Activated gamma-delta T cell (primary cell): ENCODE measurements around the gene NOTCH3.

Experiments
- DNase-seq: peaks from one replicate; lab custom pipeline; 2025; lab: John Stamatoyannopoulos, UW

The NOTCH3 gene

GRCh38 chr19:15123031-15123890 lies 77.5 kb downstream of the NOTCH3 start:
- DNase-seq = no peak

GRCh38 chr19:15122331-15123030 lies 78.3 kb downstream of the NOTCH3 start:
- no peak for DNase-seq

GRCh38 chr19:15120135-15121026 lies 80.4 kb downstream of the NOTCH3 start:
- no peak for DNase-seq

DNA sequence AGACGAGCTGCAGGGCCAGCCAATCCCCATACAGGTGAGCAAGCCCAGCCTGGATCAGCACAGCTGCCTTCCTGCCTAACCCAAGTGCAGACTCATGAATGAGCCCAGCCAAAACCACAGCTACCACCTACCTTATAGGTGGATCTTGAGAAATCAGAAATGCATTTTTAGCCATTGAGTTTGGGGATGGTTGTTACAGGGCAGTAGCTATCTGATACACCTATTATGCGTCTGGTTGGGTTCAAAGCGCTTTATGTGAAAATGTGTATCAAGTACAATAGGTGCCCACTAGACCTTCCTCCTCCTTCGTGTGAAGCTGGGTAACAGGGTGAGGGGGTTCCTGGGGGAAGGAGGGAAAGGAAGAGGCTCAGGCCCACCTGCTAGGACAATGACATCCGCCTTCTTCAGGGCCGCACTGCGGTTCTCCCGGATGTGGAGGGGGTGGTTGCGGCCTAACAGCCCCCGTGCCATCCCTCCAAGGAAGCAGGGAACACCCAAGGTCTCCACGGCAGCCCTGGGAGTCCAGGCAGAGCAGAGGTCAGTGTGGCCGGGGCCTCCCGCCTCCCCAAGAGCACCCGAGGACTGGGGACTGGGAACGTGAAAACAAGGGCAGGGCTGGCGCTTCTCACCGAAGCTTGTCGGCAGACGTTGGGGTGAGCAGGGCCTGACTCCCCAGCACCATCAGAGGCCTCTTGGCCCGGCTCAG lies 81.9 kb downstream of the NOTCH3 start:
- DNase-seq = no peak

DNA sequence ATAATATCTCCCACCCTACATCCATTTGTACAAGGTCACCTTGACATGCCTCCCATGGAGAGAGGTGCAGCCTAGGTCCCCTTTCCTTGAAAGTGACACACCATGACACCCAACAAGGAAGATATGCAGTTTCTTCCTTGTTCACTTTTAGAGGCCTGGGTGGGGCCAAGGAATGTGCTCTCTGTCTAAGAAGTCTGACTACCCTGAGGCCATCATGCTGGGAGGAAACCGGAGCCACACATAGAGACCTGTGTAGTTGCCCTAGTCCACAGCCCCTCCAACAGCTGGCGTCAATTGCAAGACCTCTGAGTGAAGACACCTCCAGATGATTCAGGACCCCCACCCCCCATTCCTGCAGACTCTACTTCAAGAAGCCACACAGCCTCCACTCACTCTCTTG lies 82.5 kb downstream of the NOTCH3 start:
- no peak for DNase-seq

GRCh38 chr19:15116856-15117255 lies 83.9 kb downstream of the NOTCH3 start:
- no peak for DNase-seq

GRCh38 chr19:15115762-15116615 lies 84.8 kb downstream of the NOTCH3 start:
- DNase-seq = no peak

GRCh38 chr19:15115080-15115479 lies 85.7 kb downstream of the NOTCH3 start:
- DNase-seq = no peak

GRCh38 chr19:15114153-15114540 lies 86.6 kb downstream of the NOTCH3 start:
- DNase-seq = no peak

DNA sequence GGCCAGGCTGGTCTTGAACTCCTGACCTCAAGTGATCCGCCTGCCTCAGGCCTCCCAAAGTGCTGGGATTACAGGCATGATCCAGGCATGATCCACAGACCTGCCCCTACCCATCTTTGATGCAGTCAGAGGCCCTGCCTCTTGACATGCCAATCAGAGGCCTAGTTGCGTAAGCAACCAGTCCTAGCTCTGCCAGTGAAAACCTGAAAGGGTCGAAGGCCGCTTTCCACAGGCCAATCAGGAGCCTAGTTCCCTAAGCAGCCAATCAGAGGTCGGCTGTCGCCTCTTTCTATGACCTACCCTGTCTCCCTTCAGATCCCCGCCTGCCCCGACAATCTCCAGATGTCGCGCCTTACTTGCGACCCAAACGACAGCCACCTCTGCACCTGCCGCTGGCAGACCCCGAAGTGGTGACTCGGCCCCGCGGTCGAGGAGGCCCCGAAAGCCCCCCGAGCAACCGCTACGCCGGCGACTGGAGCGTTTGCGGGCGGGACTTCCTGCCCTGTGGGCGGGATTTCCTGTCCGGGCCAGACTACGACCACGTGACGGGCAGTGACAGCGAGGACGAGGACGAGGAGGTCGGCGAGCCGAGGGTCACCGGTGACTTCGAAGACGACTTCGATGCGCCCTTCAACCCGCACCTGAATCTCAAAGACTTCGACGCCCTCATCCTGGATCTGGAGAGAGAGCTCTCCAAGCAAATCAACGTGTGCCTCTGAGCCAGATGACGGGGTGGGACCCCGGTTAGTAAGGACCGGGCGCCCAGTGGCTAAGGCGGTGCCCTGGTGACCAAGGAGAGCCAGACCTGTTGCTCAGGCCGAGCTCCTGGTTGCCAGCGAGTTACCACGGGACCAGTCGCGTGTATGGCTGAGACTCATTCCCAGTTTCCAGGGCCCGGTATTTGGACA lies 87.3 kb downstream of the NOTCH3 start:
- DNase-seq = no peak

DNA sequence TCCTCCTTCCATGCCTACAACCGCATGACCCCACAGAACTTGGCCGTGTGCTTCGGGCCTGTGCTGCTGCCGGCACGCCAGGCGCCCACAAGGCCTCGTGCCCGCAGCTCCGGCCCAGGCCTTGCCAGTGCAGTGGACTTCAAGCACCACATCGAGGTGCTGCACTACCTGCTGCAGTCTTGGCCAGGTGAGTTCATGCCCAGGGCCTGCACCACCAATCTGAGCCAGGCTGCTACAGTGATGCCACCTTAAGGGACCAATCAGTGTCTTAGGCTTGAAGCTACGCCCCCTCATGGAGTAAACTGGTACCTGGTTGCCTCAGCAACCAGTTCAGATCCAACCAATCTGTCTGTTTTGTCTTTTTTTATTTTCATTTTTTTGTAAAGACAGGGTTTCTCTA lies 88.4 kb downstream of the NOTCH3 start:
- DNase-seq = no peak

DNA sequence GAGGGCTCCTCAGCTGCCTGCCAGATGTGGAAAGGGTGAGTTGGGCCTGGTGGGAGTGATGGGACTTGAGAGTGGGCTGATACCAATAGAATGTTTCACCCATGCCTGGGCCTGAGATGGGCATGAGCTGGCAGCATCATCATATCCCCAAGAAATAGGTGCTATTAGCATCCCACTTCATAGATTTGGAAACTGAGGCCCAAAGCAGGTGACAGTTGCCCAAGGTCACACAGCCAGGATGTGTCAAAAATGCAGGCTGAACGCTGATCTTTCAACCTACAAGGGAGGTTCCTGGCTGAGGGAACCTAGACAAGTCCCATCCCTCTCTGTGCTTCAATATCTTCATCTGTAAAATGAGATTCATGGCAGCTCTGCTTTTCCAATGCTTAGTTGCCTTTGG lies 89.0 kb downstream of the NOTCH3 start:
- no peak for DNase-seq

GRCh38 chr19:15110418-15110815 lies 90.4 kb downstream of the NOTCH3 start:
- no peak for DNase-seq

DNA sequence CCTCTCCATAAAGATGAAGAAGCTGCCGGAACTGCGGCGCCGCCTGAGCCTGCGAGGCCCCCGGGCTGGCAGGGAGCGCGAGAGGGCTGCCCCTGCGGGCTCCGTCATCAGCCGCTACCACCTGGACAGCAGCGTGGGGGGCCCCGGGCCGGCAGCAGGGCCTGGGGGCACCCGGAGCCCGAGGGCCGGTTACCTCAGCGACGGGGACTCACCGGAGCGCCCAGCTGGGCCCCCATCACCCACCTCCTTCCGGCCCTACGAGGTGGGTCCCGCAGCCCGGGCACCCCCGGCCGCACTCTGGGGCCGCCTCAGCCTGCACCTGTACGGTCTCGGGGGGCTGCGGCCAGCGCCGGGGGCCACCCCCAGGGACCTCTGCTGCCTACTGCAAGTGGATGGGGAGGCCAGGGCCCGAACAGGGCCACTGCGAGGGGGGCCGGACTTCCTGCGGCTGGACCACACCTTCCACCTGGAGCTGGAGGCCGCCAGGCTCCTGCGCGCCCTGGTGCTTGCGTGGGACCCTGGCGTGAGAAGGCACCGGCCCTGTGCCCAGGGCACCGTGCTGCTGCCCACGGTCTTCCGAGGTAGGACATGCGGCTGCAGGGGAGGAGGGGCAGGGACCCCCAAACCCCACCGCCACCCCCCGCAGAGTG lies 90.9 kb downstream of the NOTCH3 start:
- DNase-seq = no peak
